Measurements from ENCODE around the gene SEPTIN3.
A peak's percentile ranks its signal among the peaks of the same experiment; 100 is the strongest.

The SEPTIN3 gene

GRCh38 chr22:41925783-41926460 lies 43.3 kb upstream of the SEPTIN3 start:
- H3K4me3 ChIP-seq (ENCODE audit: control insufficient read depth, low read depth, low read length) = no peak overlapping the region
- peak; percentile 35 for TF ChIP-seq CTCF (conservative IDR thresholded peaks at IDR 0.05; ENCODE audit: control insufficient read depth, insufficient read depth, low read depth, low read length)
- peak; percentile 32 for DNase-seq (ENCODE audit: low read depth)

DNA sequence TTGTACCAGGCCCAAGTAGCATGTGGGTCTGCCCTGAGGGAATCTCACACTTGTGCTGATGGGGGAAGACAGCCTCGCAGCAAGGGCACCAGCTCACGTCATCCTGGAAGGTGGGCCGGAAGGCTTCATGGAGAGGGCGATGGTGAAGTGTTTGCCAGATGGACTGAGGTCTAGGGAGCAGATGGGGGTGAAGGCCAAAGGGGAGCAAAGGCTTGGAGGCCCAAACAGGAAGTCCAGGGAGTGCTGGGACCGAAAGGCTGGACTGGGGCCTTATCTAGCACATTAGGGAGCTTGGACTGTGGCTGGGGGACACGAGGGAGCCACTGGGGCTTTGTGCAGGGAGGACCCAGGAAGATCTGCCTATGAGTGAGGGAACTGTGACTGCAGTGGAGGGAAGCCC lies 41.4 kb upstream of the SEPTIN3 start:
- no peak overlapping the region for H3K4me3 ChIP-seq (ENCODE audit: control insufficient read depth, low read depth, low read length)
- TF ChIP-seq CTCF (conservative IDR thresholded peaks at IDR 0.05; ENCODE audit: control insufficient read depth, insufficient read depth, low read depth, low read length) = no peak
- DNase-seq (ENCODE audit: low read depth) = no peak

GRCh38 chr22:41928593-41929417 lies 40.4 kb upstream of the SEPTIN3 start:
- H3K4me3 ChIP-seq (ENCODE audit: control insufficient read depth, low read depth, low read length) = no peak overlapping the region
- no peak for TF ChIP-seq CTCF (conservative IDR thresholded peaks at IDR 0.05; ENCODE audit: control insufficient read depth, insufficient read depth, low read depth, low read length)
- DNase-seq (ENCODE audit: low read depth) = no peak

DNA sequence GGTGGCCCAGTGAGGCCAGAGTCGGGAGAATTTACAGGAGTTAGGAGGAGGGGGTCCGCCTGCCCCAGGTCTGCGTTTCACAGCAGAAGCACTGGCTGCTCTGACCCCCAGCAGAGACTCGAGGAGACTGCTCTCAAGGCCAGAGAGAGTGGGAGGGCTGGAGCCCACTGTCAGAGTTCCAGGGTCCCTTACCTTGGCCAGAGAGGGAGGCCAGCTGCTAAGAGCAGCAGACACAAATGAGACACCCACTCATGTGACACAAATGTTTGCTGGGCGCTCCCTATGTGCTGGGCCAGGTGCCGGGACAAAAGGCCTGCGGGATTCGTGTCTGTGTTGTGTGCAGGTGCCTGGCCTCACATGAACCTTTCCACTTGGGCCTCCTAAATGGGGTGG lies 39.8 kb upstream of the SEPTIN3 start:
- TF ChIP-seq CTCF (conservative IDR thresholded peaks at IDR 0.05; ENCODE audit: control insufficient read depth, insufficient read depth, low read depth, low read length) = no peak
- no peak overlapping the region for H3K4me3 ChIP-seq (ENCODE audit: control insufficient read depth, low read depth, low read length)
- DNase-seq (ENCODE audit: low read depth) = no peak

- no peak for DNase-seq (ENCODE audit: low read depth)
- no peak for TF ChIP-seq CTCF (conservative IDR thresholded peaks at IDR 0.05; ENCODE audit: control insufficient read depth, insufficient read depth, low read depth, low read length)
- H3K4me3 ChIP-seq (ENCODE audit: control insufficient read depth, low read depth, low read length) = no peak overlapping the region
Measured at GRCh38 chr22:41931701-41932269, 37.5 kb upstream of the SEPTIN3 start.

- no peak overlapping the region for H3K4me3 ChIP-seq (ENCODE audit: control insufficient read depth, low read depth, low read length)
- TF ChIP-seq CTCF (conservative IDR thresholded peaks at IDR 0.05; ENCODE audit: control insufficient read depth, insufficient read depth, low read depth, low read length) = no peak
- no peak for DNase-seq (ENCODE audit: low read depth)
Measured at GRCh38 chr22:41932353-41932752, 36.9 kb upstream of the SEPTIN3 start.

Measured in fibroblast of mammary gland (primary cell).